HG03442 (cell line): Measurements from ENCODE around the gene AHI1.
"Not testable (repeated sequence)": the region's sequence is repeated elsewhere in the genome, so short reads cannot be mapped to it uniquely, and the experiment has no call there.

Experiments
- ATAC-seq: cut with Tn5 transposase; IDR thresholded peaks from one replicate; pipeline ENCODE4 v1.9.1; 2021; ENCODE audit warnings: mild to moderate bottlenecking, moderate library complexity; ENCODE audit not compliant: unreplicated experiment

Gene AHI1

DNA sequence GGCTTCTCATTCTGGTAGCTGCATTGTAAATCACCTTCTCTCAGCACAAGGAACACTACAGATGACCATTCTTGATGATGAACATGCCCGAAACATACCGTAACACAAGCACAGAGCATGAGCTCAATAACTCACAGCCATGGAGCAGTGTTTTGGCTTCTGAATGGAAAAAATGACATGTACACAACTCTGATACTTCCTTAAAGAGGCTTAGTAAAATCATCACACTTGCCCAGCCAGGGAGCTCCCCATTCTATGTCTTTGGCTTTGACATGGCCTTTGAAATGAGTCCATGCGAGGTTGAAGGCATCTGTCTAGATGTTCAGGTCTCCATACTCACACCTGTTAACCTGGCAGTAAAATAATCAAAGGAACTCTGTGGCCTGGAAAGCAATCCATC lies 228.8 kb downstream of the AHI1 start:
- no peak for ATAC-seq

DNA sequence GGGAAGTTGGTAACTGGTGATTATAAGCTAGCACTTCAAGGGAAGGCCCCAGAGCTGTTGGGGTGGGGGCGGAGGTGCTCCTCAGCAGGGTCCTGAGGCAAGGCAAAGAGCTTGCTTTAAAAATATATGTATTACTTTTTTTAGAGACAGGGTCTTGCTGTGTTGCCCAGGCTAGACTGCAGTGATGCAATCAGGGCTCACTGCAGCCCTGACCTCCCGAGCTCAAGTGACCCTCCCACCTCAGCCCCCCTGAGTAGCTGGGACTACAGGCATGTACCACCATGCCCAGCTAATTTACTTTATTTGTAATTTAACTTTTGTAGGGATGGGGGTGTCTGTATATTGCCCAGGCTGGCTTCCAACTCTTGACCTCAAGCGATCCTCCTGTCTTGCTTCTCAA lies 229.3 kb downstream of the AHI1 start:
- ATAC-seq: no peak

DNA sequence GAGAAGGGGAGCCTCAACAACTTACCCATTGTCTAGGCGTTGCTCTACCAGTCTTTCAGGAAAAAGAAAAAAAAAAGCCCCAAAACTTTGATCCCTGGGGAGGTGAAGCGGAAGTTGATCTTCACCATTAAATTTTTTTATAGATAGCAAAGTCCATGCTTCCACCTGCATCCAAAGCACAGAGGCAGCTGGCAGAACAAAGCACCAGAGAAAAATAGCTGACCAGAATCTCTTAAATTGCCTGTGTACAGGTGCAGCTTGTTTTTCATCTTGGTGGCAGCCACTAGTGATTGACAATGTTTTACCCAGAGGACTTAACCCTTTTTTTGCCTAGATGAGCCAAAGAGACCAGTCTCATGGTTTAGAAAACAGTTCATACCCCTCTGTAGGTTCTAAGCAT lies 230.5 kb downstream of the AHI1 start:
- no peak for ATAC-seq

DNA sequence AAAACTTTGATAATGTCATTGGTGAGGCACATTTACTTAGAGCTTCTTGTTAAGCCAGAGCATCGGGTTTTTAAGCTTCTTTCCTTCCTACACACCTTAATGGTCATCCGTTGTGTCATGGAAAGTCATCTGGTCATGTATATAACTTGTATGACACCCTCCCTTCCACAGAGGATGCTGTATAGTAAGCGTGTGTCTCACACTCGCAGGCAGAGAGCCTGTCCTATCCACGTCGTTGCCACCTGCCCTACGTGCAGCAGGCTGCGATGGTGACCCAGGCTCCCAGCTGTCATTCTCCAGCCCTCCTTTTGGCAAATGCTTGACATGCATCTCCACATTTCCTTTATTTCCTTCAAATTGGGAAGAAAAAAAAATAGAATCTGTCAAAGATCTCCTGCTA lies 230.9 kb downstream of the AHI1 start:
- no peak for ATAC-seq

DNA sequence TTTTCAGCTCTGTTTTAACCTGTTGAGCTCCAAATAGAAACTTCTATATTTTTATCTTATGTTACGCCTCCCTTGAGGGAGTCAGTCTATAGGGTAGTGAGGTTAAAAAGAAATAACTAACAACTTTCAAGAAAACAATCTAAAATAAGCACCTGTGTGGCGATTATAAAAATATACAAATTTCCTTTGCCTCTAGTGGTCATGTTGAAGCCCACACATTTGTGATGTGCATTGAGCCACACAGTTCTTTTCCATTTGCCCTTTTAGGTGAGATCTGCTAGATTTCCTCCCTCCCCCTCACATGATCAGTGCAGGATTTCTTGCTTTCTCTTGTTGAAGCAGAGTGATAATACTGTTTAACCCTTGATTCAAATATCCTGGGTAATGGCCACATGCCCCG lies 232.3 kb downstream of the AHI1 start:
- no peak for ATAC-seq

DNA sequence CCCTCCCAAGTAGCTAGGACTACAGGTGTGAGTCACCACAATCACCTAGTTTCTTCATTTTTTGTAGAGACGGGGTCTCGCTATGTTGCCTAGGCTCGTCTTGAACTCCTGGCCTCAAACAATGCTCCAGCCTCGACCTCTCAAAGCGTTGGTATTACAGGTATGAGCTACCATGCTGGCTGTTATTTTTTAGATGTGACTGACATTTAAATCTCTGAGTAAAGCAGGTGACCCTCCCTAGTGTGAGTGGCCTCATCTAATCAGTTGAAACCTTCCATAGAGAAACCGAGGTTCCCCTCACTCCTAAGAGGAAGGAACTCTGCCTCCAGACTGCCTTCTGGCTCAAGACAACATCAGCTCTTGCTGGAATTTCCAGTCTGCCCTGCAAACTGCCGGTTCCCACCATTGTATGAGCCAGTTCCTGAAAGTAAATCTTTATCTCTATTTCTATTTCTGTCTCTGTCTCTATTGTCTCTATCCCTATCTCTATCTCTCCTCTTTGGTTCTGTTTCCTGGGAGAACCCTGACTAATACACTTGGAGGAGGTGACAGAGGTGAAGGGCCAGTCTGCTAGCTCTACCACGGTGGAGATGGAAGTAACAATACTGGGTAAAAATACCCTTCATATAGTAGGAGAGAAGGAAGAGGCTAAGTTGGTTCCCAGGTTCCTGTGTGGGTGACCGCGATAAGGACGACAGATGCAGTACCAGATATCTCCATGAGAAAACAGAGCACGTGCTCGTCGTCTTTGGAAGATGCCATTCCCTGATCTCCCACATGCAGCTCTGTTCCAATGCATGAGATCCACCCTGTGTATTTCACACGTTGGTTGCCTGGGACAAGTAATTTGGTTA lies 235.4 kb downstream of the AHI1 start:
- no peak for ATAC-seq

DNA sequence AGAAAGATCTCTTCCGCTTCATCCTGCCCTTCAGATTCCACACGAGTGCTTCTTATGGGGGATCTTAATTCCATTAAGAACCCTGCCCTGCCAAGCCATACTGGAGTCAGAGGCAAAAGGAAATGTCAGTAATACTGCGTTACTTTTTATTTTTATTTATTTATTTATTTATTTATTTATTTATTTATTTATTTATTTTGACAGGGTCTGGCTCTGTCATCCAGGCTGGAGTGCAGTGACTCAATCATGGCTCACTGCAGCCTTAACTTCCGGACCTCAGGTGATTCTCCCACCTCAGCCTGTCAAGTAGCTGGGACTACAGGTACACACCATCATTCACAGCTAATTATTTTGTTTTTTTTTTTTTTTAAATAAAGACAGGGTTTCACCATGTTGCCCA lies 236.9 kb downstream of the AHI1 start:
- no peak for ATAC-seq

DNA sequence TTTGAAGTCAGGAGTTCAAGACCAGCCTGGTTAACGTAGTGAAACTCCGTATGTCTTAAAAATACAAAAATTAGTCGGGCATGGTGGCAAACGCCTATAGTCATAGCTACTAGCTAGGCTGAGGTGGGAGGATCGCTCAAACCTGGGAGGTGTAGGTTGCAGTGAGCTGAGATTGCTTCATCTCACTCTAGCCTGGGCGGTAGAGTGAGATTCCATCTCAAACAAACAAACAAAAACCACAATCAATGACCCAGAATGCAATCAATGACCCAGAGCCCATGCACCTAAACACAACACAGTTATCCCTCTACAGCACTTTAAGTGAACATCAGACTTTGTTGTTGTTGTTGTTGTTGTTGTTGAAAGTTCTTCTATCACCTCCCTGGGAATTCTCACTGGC lies 238.6 kb downstream of the AHI1 start:
- no peak for ATAC-seq

DNA sequence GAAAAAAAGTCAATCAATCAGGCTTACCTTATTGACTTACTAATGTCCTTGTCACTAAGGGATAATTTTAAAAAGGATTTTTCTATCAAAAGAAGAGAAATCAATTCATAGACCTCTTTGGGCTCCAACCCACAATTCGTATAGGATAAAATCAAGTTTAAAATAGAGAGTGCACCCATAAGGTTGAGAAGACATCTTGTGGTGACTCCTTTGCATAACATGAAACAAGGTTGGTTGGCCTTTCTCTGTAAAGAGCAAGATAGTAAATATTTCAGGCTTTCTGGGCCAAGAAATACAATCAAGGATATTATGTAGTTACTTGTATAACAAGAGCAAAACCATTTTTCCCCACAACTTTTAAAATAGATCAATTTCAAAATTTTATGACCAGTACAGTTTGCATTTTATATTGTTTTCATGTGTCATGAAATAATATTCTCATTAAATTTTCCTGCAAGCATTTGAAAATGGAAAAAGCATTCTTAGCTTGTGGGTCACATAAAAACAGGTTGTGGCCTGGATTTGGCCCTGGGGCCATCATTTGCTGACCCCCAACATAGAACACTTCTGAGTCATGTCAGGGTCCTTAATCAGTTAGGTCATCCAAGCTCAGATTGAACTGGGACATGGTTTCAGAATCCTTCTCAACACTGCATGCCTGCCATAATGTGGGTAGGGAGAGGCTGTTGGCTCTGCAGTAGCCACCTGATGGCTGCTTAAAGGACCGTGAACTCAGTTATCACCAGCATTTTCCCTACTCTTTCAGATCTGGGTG lies 239.7 kb downstream of the AHI1 start:
- ATAC-seq: no peak

DNA sequence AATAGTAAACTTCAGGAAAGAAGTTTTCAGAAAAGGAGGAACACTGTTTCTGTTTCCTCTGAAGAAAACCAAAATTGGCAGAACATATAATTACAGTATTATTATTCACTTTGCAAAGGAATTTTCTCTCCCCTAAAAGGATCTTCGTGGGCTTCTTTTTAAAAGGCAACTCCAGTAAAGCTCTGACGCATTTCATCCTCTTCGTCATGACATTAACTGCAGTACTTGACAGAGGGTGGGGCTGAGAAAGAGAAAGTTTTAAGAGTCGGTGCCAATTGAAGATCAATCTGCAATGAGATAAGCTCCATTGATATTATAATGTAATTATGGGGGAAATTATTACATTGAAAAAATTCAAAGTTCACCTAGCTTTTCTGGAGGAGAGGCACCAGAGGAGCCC lies 240.7 kb downstream of the AHI1 start:
- no peak for ATAC-seq

DNA sequence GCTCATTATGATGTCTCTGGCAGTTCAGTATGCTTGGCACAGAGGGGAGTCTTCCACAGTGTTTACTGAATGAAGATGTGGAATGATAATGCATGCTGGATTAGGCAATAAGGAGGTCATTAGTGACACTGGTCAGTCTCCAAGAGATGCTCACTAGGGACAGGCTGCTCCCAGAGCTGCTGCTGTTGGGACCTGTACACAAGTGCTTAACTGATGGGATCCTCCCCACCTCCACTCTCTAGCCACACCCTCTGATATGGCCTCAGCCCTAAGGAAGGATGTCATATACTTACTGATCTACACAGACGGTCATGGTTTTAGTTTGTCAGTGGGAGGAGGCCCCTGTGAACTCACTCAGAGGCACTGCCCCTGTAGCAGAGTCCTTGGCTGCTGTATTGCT lies 243.1 kb downstream of the AHI1 start:
- no peak for ATAC-seq

DNA sequence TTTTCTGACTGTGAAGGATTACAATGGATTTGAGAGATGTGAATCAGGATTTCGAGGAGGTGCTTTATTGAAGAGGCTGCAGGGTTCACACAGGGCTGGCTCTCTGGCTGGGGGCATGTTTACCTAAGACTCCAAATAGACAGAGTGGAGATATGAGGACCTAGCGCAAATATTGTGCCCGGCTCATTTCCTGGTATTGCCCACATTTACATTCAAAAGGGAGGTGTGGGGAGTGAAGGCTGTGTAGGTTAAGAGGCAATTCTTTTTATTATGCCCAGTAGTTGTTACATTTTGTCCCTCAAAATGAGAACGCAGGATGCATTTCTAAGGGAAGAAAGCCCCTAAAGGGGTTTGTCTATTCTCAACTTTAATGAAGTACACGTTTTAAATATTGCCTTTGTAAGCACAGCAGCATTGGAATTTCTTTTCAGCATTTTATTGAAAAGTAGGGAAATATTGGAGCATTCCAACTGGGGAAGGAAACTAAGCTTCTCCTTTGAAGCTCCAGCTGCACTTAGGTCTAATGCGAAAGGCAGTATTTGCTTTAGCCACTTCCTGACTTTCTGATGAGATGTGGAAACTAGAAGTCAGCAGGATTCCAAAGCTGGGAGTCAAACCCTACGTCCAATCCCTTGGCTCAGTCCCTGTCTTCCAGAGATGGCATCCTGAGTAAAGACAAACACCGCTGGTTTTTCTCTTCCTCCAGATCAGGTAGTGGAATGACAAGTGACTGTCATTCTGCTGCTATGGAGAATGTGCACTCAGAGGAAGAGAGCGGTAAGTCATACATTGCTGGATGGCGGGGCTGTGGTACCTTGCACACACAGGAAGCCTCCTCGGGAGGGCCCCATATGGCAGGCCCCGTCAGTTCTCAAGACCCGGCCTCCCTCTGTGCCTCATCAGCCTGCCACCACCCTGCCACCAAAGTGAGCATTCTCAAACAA lies 245.8 kb downstream of the AHI1 start:
- no peak for ATAC-seq

DNA sequence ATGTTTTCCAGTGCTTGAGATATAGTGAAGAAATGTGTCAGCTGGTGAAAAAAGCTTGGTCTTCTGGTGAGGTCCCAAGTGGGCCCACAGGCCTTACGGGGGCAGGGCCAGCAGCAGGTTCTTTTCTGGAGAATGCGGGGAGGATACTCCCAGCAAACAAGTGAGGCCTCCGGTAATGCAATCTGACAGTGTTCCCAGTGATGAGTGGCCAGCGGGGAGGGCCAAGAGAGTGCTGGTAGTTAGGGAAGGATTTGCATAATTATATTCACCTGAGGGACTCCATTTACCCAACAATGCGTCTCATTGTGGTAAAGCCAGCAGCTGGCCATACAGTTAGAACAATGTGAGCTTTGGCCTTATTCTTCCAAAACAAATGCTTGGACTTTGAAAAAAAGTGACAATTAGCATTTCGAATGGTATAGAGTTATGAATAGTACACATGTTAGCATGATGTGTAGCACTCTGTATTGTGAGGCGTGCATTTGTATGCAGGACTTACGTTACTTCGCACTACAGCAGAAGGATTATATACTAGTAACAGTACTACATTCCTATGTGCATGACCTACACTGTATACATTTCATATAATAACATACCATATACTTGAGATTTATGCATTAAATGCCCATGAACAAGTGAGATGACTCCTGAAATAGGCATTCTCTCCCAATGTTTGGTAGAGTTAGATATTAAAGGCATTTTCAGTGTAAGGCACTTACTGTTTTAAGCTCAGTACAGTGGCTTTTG lies 246.6 kb downstream of the AHI1 start:
- ATAC-seq: no peak

DNA sequence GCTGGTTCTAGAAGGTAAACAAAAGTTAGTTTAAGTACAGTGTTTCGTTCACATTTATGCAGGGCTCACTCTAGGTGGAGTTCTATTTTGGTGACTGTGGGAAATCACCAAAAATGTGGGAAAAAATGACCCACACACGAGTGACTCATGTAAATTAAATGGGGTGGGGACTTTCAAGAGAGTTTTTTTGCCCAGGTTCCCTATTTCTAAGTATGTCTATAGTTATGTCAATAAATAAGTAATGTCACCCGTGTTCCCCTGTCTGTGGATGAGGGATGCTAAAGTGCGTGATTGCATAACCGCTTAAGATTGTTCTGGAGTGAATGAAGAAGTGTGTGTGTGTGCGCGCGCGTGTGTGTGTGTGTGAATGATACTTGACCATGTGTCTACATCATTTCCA lies 247.3 kb downstream of the AHI1 start:
- ATAC-seq: no peak

DNA sequence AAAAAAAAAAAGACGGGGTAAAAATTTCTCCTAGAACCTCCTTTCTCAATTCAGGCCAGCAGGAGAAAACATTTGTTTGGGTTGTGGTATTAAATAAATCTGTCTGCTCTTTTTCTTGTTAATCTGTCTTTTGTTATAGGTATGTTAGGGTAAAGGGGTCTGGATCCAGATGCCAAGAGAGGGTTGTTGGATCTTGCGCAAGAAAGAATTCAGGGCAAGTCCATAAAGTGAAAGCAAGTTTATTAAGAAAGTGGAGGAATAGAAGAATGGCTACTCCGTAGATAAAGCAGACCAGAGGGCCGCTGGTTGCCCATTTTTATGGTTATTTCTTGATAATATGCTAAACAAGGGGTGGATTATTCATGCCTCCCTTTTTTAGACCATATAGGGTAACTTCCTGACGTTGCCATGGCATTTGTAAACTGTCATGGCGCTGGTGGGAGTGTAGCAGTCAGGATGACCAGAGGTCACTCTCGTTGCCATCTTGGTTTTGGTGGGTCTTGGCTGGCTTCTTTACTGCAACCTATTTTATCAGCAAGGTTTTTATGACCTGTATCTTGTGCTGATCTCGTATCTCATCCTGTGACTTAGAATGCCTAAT lies 251.0 kb downstream of the AHI1 start:
- not testable (repeated sequence) for ATAC-seq

DNA sequence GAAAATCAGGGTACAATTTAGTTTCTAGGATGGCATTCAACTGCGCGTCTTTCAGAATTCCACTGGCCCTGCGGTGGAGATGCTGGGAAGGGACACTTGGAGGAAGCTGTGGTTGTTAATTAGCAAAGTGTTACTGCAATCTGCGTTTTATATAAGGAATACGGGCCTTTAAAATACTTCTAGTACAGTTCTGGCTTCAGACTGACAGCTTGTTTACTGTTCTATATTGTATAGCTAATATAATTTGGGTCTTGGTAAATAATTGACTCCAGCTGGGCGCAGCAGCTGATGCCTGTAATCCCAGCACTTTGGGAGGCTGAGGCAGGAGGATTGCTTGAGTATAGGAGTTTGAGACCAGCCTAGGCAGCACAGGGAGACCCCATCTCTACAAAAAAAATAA lies 252.7 kb downstream of the AHI1 start:
- ATAC-seq: no peak

DNA sequence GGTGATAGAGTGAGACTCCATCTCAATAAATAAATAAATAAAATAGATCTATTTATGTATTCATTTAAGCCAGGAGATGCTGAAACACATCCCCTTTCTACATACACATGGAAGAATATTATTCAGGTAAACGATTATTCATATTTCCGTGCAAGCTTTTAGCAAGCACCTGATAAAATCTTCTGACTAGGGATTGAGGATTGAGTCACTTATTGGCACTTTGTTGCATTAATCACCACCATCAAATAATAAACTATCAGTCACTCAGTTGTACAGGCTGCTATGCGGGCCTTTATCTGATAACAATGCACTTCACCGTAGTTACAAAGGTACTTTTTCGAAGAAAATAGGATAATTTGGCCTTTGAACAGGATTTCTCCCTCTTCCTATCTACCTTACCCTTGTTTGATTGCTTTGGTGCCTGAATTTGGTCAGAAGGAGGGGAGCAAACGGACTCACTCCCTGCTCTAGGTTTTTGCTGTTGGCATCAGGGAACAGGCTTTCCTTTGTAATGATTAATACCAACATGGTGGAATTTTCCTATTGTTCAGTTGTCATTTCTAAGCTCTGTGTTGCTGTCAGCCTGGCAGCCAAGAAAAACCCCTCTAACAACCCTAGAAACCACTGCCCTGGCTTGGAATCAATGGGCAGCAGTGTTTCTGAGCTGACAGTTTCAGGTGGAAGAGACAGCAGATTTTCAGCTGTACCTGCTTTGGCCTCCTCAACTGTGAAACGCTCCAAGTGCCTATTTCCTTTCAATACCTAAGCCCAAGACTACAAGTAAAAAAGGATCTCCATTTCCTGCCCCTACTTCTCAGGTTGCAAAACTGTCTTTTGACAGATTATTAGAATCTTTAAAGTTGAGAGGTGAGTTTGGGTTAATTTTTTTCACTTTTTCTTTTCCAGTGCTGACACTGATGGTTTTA lies 253.4 kb downstream of the AHI1 start:
- ATAC-seq: no peak

DNA sequence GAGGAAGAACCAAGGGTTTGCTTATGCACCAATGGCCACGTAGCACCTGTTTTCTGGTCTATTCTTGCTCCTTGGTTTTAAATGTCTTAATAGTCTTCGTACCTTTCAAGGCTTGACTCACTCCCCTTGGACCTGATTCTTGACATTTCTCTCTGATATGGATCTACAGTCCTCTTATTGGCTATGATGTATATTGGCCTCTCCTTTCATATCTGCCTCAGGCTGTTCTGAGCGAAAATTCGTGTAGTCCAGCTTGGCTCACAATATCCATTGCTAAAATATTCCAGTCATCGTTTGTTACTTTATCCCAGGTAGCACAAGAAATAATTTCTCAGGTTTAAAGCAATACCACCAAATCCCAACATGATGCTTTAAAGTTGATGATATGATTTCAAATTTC lies 256.8 kb downstream of the AHI1 start:
- no peak for ATAC-seq

DNA sequence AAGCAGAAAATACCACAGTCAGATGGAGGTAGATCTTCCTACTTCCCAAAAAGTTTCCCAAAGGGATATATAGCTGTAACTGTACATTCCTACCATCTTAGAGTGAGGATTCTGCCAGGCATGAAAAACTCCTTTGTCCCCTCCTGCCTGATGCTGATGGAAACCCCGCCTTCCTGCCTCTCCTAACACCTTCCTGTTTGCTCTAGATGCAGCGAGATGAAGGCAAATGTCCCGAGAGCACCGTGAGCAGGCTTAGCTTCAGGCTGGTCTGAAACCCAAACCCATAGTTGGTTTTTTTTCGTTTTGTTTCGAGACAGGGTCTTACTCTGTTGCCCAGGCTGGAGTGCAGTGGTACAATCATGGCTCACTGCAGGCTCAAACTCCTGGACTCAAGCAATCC lies 260.8 kb downstream of the AHI1 start:
- no peak for ATAC-seq
